Astrocyte of the cerebellum (primary cell): ENCODE data around the gene EFNA1.

Source experiments
- DNase-seq: peaks from one replicate; pipeline ENCODE4 v3.0.0-alpha.2; 2011; ENCODE audit warnings: low read depth
- H3K4me3 ChIP-seq: 2 replicates; pipeline ENCODE4 v1.5.1; 2011; ENCODE audit warnings: mild to moderate bottlenecking, low read depth, low read length, moderate library complexity
- CTCF ChIP-seq: IDR thresholded peaks from 2 replicates; pipeline ENCODE4 v1.5.1; 2012; ENCODE audit warnings: low read length, low read depth, moderate library complexity, mild to moderate bottlenecking; ENCODE audit errors: missing control alignments
- in situ Hi-C: cut with HindIII; loops from 2 replicates; pipeline ENCODE4 v1.10.0; 2017; ENCODE audit warnings: low sequenced_read_pairs

EFNA1 gene

GRCh38 chr1:155124503-155125463 lies 2.9 kb upstream of the EFNA1 start:
- H3K4me3 ChIP-seq = no peak overlapping the region
- in situ Hi-C loops = no loop called here
- no peak for DNase-seq
- no peak for TF ChIP-seq CTCF

- TF ChIP-seq CTCF = no peak
- no peak overlapping the region for H3K4me3 ChIP-seq
- in situ Hi-C loops = no loop called here
- DNase-seq = no peak
These were observed 2.1 kb upstream of the EFNA1 start for GRCh38 chr1:155125511-155125945.

GRCh38 chr1:155125946-155126555 lies 1.6 kb upstream of the EFNA1 start:
- no peak for DNase-seq
- in situ Hi-C loops = no loop called here
- TF ChIP-seq CTCF = no peak
- peak overlapping the region; percentile 46 for H3K4me3 ChIP-seq

- DNase-seq = no peak
- in situ Hi-C loops = no loop called here
- peak overlapping the region; percentile 46 for H3K4me3 ChIP-seq
- no peak for TF ChIP-seq CTCF
These were observed 1.0 kb upstream of the EFNA1 start for GRCh38 chr1:155126556-155127104.

- peak overlapping the region; percentile 46 for H3K4me3 ChIP-seq
- TF ChIP-seq CTCF = no peak
- in situ Hi-C loops = no loop called here
- no peak for DNase-seq
These were observed 485 bp downstream of the EFNA1 start for GRCh38 chr1:155127967-155128754.
